ENCODE data around the gene MACROD2. TPM values are rescaled to one million over a fixed set of nuclear protein-coding genes. Genes with fewer than 3 reads are reported as not detected.

The MACROD2 gene
- total RNA-seq, 1 experiment from 2014 or later: 1.4 TPM

DNA sequence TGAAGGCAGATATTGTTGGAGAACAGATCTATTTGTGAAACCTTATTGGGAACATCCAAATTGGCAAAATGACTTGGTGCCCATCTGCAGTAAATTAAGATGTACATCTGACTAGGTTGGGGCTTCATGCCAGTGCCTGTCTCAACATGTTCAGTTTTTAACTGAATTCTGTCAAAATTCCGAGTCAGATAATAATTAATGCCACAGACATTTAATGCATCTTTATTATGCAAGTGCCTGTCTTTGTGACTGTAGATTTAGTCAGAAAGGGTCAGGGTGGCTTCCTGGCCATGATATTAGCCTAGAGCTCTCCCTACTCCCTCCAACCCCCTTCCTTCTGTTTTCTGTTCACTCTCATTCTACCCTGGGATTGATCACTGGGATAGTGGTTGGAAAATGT is 541.4 kb downstream of the MACROD2 start:
- DNase-seq (ENCODE audit: low spot score): no peak
- no peak for TF ChIP-seq EZH2 (IDR thresholded peaks at IDR 0.05; ENCODE audit: borderline replicate concordance, low read depth, low read length, poor library complexity, severe bottlenecking)
- TF ChIP-seq, protein P1, sequence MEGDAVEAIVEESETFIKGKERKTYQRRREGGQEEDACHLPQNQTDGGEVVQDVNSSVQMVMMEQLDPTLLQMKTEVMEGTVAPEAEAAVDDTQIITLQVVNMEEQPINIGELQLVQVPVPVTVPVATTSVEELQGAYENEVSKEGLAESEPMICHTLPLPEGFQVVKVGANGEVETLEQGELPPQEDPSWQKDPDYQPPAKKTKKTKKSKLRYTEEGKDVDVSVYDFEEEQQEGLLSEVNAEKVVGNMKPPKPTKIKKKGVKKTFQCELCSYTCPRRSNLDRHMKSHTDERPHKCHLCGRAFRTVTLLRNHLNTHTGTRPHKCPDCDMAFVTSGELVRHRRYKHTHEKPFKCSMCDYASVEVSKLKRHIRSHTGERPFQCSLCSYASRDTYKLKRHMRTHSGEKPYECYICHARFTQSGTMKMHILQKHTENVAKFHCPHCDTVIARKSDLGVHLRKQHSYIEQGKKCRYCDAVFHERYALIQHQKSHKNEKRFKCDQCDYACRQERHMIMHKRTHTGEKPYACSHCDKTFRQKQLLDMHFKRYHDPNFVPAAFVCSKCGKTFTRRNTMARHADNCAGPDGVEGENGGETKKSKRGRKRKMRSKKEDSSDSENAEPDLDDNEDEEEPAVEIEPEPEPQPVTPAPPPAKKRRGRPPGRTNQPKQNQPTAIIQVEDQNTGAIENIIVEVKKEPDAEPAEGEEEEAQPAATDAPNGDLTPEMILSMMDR (conservative IDR thresholded peaks at IDR 0.05; ENCODE audit: low read depth, low read length): no peak
- H3K27ac ChIP-seq (ENCODE audit: low read depth, low read length, poor library complexity, severe bottlenecking): no peak overlapping the region
- no peaks in the 10 kb centered on the region for H3K4me1 ChIP-seq (ENCODE audit: insufficient read depth, low read length, poor library complexity, severe bottlenecking)
- intact Hi-C loops (cut with micrococcal nuclease; ENCODE audit: unreplicated experiment): no loop called here
- POLR2A ChIA-PET (ENCODE audit: low non-redundant PET): no interaction called here
- no peaks in the 10 kb centered on the region for H3K9me3 ChIP-seq (ENCODE audit: low read depth, low read length, poor library complexity, severe bottlenecking)
- no peaks in the 10 kb centered on the region for H3K27me3 ChIP-seq (replicated peaks; ENCODE audit: insufficient read depth, low read depth, low read length, poor library complexity)
- H3K36me3 ChIP-seq (ENCODE audit: insufficient read depth, low read length, poor library complexity, severe bottlenecking): no peaks in the 10 kb centered on the region
- CTCF ChIA-PET: no interaction called here
- no TSS peak for BruUV-seq (replicated peaks)
- no peak overlapping the region for H3K4me3 ChIP-seq (ENCODE audit: low read depth, low read length, poor library complexity, severe bottlenecking)

- H3K27ac ChIP-seq (ENCODE audit: low read depth, low read length, poor library complexity, severe bottlenecking): no peak overlapping the region
- no peaks in the 10 kb centered on the region for H3K4me1 ChIP-seq (ENCODE audit: insufficient read depth, low read length, poor library complexity, severe bottlenecking)
- CTCF ChIA-PET: no interaction called here
- H3K9me3 ChIP-seq (ENCODE audit: low read depth, low read length, poor library complexity, severe bottlenecking): no peaks in the 10 kb centered on the region
- no peaks in the 10 kb centered on the region for H3K36me3 ChIP-seq (ENCODE audit: insufficient read depth, low read length, poor library complexity, severe bottlenecking)
- H3K4me3 ChIP-seq (ENCODE audit: low read depth, low read length, poor library complexity, severe bottlenecking): no peak overlapping the region
- DNase-seq (ENCODE audit: low spot score): no peak
- BruUV-seq (replicated peaks): no TSS peak
- POLR2A ChIA-PET (ENCODE audit: low non-redundant PET): no interaction called here
- TF ChIP-seq EZH2 (IDR thresholded peaks at IDR 0.05; ENCODE audit: borderline replicate concordance, low read depth, low read length, poor library complexity, severe bottlenecking): no peak
- TF ChIP-seq, protein P1 (conservative IDR thresholded peaks at IDR 0.05; ENCODE audit: low read depth, low read length): no peak
- intact Hi-C loops (cut with micrococcal nuclease; ENCODE audit: unreplicated experiment): no loop called here
- H3K27me3 ChIP-seq (replicated peaks; ENCODE audit: insufficient read depth, low read depth, low read length, poor library complexity): no peaks in the 10 kb centered on the region
Observed at GRCh38 chr20:14538433-14538832, 543.1 kb downstream of the MACROD2 start.

DNA sequence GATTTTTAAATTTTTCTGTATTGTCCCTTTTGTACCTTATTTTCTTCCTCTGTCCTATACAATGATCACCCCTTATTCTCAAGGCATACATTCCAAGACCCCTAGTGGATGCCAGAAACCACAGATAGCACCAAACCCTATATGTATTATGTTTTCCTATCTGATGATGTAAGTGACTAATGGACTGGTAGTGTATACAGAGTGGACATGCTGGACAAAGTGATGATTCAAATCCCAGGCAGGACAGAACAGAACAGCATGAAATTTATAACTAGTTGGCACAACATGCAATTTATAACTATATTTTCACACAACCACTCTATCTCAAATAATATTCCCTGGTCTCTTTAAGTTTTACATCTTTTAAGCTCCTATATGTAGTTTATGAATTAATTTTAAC is 547.7 kb downstream of the MACROD2 start:
- ChIA-PET POLR2A (ENCODE audit: low non-redundant PET) (no interaction called here), CTCF (no interaction called here)
- DNase-seq (ENCODE audit: low spot score): no peak
- no peaks in the 10 kb centered on the region for H3K36me3 ChIP-seq (ENCODE audit: insufficient read depth, low read length, poor library complexity, severe bottlenecking)
- no TSS peak for BruUV-seq (replicated peaks)
- H3K4me1 ChIP-seq (ENCODE audit: insufficient read depth, low read length, poor library complexity, severe bottlenecking): no peaks in the 10 kb centered on the region
- no peak for TF ChIP-seq EZH2 (IDR thresholded peaks at IDR 0.05; ENCODE audit: borderline replicate concordance, low read depth, low read length, poor library complexity, severe bottlenecking)
- TF ChIP-seq, protein P1 (conservative IDR thresholded peaks at IDR 0.05; ENCODE audit: low read depth, low read length): no peak
- intact Hi-C loops (cut with micrococcal nuclease; ENCODE audit: unreplicated experiment): no loop called here
- no peaks in the 10 kb centered on the region for H3K9me3 ChIP-seq (ENCODE audit: low read depth, low read length, poor library complexity, severe bottlenecking)
- no peak overlapping the region for H3K4me3 ChIP-seq (ENCODE audit: low read depth, low read length, poor library complexity, severe bottlenecking)
- no peak overlapping the region for H3K27ac ChIP-seq (ENCODE audit: low read depth, low read length, poor library complexity, severe bottlenecking)
- no peaks in the 10 kb centered on the region for H3K27me3 ChIP-seq (replicated peaks; ENCODE audit: insufficient read depth, low read depth, low read length, poor library complexity)
